ENCODE data around the gene WDPCP. TPM values are rescaled to one million over a fixed set of nuclear protein-coding genes. Genes with fewer than 3 reads are reported as not detected.
"Not testable (repeated sequence)": the region's sequence is repeated elsewhere in the genome, so short reads cannot be mapped to it uniquely, and the experiment has no call there.

The WDPCP gene
- total and polyA plus RNA-seq, 4 donors, result 1.1 to 7.6 (median 2.7) TPM

GRCh38 chr2:63364866-63365265 is 223.4 kb downstream of the WDPCP start:
- no peaks in the 10 kb centered on the region for H3K9me3 ChIP-seq (ENCODE audit: control insufficient read depth in 4 of 4, low read length in 3 of 4)
- no peak for TF ChIP-seq SP1 (IDR thresholded peaks at IDR 0.05)
- TF ChIP-seq FOXA2 (IDR thresholded peaks at IDR 0.05), result no peak
- TF ChIP-seq REST (IDR thresholded peaks at IDR 0.05), result no peak
- no peak for TF ChIP-seq JUND (IDR thresholded peaks at IDR 0.05)
- TF ChIP-seq FOXA1 (IDR thresholded peaks at IDR 0.05), result no peak
- no peak for TF ChIP-seq NR2F2 (IDR thresholded peaks at IDR 0.05)
- TF ChIP-seq MAX (IDR thresholded peaks at IDR 0.05), result no peak
- no peak for TF ChIP-seq RAD21 (IDR thresholded peaks at IDR 0.05)
- TF ChIP-seq RXRA (IDR thresholded peaks at IDR 0.05), result no peak
- TF ChIP-seq ATF3 (IDR thresholded peaks at IDR 0.05), result no peak

GRCh38 chr2:63357722-63358121 is 230.6 kb downstream of the WDPCP start:
- not testable (repeated sequence) for H3K9me3 ChIP-seq (ENCODE audit: control insufficient read depth in 4 of 4, low read length in 3 of 4); H3K4me1 ChIP-seq (ENCODE audit: control insufficient read depth in 4 of 4, insufficient read depth in 4 of 4, low read length in 3 of 4); H3K9ac ChIP-seq (ENCODE audit: low read depth in 1 of 2, low read length in 2 of 2); H3K27me3 ChIP-seq (ENCODE audit: control insufficient read depth in 4 of 4, insufficient read depth in 4 of 4, low read length in 3 of 4); H3K4me3 ChIP-seq (ENCODE audit: low read depth in 1 of 3, low read length in 3 of 3); H3K27ac ChIP-seq (ENCODE audit: low read depth in 1 of 2, low read length in 2 of 2); H3K36me3 ChIP-seq (ENCODE audit: control insufficient read depth in 4 of 4, insufficient read depth in 3 of 4, low read depth in 1 of 4, low read length in 3 of 4); DNase-seq (ENCODE audit: low spot score)
- 71% methylated on average over 1 of the region's 1 CpG for WGBS

More at GRCh38 chr2:63364866-63365265, 223.4 kb downstream of the WDPCP start:
- no peaks in the 10 kb centered on the region for H3K4me1 ChIP-seq (ENCODE audit: control insufficient read depth in 4 of 4, insufficient read depth in 4 of 4, low read length in 3 of 4)
- H3K9ac ChIP-seq (ENCODE audit: low read depth in 1 of 2, low read length in 2 of 2), result no peak overlapping the region
- H3K27ac ChIP-seq (ENCODE audit: low read depth in 1 of 2, low read length in 2 of 2), result no peak overlapping the region
- DNase-seq (ENCODE audit: low spot score), result no peak
- H3K27me3 ChIP-seq (ENCODE audit: control insufficient read depth in 4 of 4, insufficient read depth in 4 of 4, low read length in 3 of 4), result no peaks in the 10 kb centered on the region
- H3K4me3 ChIP-seq (ENCODE audit: low read depth in 1 of 3, low read length in 3 of 3), result no peak overlapping the region
- H3K36me3 ChIP-seq (ENCODE audit: control insufficient read depth in 4 of 4, insufficient read depth in 3 of 4, low read depth in 1 of 4, low read length in 3 of 4), result no peaks in the 10 kb centered on the region
- 33% methylated on average over 1 of the region's 1 CpG for WGBS

- TF ChIP-seq HNF4A (conservative IDR thresholded peaks at IDR 0.05) (no peak), FOXA2 (IDR thresholded peaks at IDR 0.05) (no peak), TAF1 (conservative IDR thresholded peaks at IDR 0.05) (no peak)
- DNase-seq (ENCODE audit: low spot score), result no peak
- Histone ChIP-seq H3K4me3 (ENCODE audit: low read depth in 1 of 3, low read length in 3 of 3) (no peak overlapping the region), H3K9ac (ENCODE audit: low read depth in 1 of 2, low read length in 2 of 2) (no peak overlapping the region), H3K9me3 (ENCODE audit: control insufficient read depth in 4 of 4, low read length in 3 of 4) (peaks cover 3 to 10% (median 7%) of the 10 kb centered on the region in 4 donors), H3K27me3 (ENCODE audit: control insufficient read depth in 4 of 4, insufficient read depth in 4 of 4, low read length in 3 of 4) (no peaks in the 10 kb centered on the region), H3K36me3 (ENCODE audit: control insufficient read depth in 4 of 4, insufficient read depth in 3 of 4, low read depth in 1 of 4, low read length in 3 of 4) (no peaks in the 10 kb centered on the region), H3K27ac (ENCODE audit: low read depth in 1 of 2, low read length in 2 of 2) (no peak overlapping the region), H3K4me1 (ENCODE audit: control insufficient read depth in 4 of 4, insufficient read depth in 4 of 4, low read length in 3 of 4) (no peaks in the 10 kb centered on the region)
- 92% methylated on average over 2 of the region's 2 CpGs for WGBS
These were observed 240.9 kb downstream of the WDPCP start for GRCh38 chr2:63347361-63347760.
